ENCODE results near the gene CCNL2.
"Not testable (repeated sequence)": the region's sequence is repeated elsewhere in the genome, so short reads cannot be mapped to it uniquely, and the experiment has no call there.

The CCNL2 gene

DNA sequence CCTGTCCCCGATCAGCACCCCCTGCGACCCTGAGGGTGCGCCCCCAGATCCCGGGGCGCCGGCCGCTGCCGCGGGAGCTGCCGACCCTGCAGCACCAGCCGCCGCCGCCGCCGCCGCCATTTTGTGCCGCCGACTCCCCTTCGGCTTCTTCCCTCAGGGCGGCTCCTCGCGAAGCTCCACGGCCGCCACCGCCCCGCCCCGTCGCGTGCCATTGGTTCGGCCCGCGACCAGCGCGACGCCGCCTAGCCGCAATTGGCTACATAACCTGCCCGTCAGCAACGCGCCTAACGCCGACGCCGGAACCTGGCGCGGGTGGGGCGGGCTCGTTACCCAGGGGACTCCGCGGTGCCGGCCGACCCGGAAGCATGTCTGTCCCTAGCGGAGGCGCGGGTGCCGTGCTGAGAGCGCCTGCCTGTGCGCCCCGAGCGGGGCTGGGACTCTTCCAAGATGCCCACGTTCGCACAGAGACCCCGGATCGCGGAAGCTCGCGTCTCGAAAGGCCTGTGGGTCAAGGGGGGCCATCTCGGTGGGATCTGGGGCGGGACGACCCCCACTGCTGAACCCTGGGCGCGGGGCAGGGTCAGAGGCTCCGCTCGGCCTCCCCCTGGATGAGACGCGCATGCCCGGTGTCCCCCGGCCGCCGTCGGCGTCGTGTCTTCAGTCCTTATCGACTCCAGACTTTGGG, at the start of gene CCNL2:
Gene CCNL2, minus strand, starts transcription at position 149 of the 685 bp plus-strand sequence. Its CDS starts 29 bp downstream, at position 120.
- DNase-seq (ENCODE audit: low spot score) = peak; percentile 99

DNA sequence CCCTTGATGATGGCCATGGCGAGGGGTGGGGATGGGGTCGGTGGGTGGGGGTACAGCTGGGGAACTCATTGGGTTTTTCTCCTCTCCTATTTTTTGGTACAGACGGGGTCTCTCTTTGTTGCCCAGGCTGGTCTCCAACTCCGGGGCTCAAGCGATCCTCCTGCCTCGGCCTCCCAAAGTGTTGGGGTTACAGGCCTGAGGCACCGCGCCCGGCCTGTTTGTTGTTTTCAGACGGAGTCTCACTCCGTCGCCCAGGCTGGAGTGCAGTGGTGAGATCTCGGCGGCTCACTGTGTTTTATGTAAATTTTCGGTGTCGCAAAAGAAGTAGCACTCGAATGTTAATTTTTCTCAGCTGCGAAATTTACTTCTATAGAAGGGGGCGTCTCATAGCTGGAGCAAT, 47.5 kb upstream of the CCNL2 start:
- DNase-seq (ENCODE audit: low spot score) = not testable (repeated sequence)

DNA sequence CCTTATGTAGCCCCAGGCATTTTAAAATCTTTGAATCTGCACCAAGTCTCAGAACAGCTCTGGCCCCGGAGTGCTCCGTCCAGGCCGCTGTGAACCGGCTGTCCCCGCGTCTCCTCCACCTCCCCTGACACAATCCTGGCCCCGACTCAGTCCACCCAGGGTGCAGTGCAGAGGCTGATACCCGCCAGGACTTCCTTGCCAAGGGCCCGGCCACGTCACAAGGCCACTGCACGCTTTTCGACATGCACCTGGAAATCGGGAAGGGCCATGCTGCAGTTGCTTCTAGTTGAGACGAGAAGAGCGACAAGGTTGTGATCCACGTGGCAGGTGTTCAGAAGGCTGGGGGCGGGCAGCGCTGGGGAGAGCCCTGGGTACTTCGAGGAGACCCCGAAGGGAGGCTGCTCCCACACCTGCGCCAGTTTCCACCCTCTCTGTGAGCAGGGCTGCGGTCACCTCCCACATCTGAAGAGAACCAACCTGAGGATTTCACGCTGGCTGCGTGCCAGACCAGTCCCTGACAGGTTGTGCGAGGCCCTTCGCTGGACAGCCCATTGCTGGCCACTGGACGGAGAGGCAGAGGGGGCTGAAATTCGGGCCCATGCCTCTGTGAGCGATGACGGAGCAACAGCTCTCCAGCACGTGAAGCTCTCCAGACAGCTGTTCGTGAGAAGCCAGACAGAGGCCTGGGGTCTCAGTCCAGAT, 43.1 kb upstream of the CCNL2 start:
- peak; percentile 1 for DNase-seq (ENCODE audit: low spot score)

DNA sequence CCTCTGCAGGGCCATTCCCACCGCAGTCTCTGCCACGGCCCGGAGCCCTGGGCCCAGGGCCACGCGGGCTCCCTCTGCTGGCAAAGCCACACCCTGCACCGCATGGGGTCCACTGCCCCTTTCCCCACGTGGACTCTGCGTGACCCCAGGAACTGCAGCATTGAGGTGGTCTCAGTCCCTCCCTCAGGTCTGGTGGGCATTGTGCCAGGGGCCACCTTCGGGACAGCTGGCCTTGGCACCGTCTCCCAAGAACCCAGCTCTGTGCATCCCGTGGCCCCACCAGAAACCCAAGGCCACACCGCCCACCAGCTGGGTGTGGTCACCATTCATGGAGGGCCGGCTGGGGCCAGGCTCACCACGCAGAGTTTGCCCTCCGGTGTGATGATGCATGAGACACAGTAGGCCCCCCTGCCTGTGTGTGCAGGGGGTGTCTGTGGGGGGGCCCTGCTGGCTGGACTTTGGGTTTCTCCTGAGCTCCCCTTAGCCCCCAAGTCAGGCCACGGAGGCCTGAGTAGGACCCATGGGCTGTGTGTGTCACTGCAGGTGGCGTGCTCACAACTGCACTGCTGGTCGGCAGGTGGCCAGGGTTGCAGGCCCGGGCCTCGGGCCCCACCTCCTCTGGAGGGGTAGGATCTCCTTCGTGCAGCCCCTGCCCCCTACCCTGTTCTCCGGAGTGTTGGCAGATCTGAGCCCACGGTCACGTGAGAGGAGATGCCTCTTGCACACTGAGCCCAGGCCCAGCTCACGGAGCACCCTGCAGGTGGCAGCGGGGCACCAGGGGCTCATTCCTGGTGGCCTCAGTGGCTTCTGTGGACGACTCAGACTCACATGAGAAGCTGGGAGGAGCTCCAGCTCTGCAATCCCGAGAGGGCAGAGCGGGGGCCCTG, 42.1 kb upstream of the CCNL2 start:
- DNase-seq (ENCODE audit: low spot score) = peak; percentile 83

DNA sequence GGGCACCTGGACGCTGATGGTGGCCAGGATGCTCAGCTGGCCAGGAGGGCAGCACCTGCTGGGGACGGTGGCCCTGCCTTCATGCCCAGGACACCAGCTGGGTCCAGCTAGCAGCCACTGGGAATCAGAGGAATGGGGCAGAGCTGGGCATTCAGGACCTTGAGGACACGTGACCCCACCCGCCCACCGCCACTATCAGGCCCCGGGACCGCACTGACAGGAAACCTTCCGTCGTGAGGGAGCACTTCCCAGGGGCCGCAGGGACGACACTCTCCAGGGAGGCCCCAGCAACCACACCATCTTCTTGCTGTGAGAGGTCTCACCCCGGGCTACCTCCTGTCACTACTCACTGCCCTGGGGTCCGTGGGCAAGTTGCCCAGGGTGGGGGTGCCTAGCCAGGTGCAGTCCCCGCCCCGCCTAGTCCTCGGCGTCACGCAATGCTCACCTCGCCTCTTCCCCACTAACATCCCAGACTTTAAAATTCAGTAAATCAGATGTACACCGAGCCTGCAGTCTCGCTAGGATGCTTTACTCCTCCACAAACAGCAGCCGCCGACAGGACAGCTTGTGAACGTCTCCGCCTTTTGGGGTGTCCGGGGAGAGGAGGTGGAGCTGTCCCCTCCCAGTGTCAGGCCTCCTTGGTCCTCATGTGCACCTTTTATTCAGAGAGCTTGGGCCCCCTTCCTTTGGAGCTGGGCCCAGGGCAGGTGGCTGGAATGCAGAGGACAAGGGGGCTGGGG, 41.3 kb upstream of the CCNL2 start:
- DNase-seq (ENCODE audit: low spot score) = no peak

DNA sequence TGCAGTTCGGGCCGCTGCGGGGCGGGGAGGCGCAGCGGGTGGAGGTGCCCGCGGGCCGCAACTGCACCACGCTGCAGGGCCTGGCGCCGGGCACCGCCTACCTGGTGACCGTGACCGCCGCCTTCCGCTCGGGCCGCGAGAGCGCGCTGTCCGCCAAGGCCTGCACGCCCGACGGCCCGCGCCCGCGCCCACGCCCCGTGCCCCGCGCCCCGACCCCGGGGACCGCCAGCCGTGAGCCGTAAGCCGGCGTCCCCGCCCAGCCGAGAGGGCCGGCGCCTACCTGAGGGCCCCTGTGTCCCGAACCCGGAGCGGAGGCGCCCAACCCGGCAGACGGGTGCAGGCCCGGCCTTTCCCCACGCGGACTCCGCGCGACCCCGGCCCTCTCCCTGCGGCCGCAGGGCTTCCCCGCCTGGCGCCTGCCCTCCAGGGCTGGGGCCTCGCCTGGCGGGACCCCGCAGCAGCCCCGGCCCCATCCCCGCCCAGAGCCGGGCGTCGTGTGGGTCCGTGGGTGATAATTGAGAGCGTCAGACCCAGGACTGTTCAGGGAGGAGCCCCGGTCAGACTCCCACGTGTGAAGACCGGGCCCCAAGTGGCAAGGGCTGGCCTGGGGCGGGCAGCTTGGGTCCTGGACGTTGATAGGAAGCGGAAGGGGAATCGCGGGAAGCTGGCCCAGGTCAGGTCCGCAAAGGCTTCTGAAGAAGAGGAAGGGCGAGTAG, 40.6 kb upstream of the CCNL2 start:
- no peak for DNase-seq (ENCODE audit: low spot score)

DNA sequence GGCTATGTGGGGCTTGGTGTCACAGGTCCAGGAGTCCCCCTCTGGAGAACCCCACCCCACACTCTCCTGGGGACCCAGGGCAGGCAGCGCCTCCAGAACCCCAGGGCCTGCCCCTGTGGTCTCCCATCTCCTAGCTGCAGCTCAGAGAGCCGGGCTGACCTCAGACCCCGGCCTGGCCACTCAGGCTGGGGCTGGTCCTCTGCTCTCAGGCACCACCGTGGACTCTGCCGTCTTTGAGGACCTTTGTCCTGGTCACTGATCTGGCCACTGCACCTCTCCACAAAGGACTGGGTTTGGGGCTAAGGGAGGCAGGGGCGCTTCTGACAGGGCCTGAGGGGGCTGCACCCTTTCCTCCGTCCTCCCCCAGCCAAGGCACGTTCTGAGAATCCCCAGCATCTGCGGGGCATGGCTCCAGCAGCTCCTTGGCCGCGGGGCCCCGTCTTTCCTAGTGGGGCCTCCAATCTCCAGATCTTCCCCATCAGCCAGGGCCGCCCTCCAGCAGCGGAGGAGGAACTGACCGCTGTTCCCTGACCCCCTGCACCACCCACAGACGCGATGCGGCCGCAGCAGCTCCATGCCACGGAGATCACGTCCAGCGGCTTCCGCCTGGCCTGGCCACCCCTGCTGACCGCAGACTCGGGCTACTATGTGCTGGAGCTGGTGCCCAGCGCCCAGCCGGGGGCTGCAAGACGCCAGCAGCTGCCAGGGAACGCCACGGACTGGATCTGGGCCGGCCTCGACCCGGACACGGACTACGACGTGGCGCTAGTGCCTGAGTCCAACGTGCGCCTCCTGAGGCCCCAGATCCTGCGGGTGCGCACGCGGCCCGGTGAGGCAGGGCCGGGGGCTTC, 39.6 kb upstream of the CCNL2 start:
- peak; percentile 2 for DNase-seq (ENCODE audit: low spot score)

DNA sequence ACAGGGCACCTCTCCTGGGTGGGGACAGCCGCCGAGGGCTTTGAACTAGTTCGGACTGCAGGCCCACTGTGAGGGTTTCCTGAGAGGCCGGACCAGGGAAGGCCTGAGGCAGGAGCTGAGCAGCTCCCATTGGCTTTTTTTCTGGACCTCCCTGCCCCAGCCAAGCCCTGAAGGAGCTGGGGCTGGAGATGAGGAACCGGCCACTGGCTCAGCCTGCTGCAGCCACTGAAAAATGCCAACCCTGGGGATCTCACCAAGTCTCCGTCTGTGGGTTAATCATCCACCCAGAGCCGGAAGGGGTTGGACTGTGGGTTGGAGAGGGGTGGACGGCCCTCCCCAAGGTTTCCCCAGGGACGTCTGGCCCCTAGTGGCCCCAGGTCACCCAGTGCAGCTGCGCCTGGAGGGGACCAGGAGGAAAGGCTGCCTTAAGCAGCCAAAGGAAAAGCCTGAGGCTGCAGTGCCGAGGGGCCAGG, 38.8 kb upstream of the CCNL2 start:
- DNase-seq (ENCODE audit: low spot score) = peak; percentile 5

DNA sequence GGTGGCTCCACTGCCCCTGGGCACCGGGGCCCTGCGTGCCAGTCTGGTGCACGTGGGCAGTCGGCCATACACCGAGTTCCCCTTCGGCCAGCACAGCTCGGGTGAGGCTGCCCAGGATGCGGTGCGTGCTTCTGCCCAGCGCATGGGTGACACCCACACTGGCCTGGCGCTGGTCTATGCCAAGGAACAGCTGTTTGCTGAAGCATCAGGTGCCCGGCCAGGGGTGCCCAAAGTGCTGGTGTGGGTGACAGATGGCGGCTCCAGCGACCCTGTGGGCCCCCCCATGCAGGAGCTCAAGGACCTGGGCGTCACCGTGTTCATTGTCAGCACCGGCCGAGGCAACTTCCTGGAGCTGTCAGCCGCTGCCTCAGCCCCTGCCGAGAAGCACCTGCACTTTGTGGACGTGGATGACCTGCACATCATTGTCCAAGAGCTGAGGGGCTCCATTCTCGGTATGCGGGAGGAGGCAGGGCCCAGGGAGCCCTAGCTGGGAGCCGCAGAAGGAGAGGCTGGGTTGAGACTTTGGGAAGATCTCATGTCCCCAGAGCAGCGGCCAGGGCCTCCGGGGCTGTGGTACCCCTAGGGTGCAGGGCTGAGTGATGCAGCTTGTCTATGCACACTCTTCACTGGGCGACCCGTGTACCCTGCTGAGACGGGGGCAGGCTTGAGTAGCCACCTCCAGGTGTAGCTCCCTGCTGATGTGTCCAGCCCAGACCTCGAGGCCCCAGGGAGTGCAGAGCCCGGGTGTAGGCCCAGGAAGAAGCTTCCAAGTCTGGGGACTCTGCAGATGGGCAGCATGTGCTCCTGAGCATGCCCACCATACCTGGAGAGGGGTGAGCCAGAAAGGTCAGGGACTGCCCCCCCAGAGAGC, 38.1 kb upstream of the CCNL2 start:
- DNase-seq (ENCODE audit: low spot score) = peak; percentile 6

DNA sequence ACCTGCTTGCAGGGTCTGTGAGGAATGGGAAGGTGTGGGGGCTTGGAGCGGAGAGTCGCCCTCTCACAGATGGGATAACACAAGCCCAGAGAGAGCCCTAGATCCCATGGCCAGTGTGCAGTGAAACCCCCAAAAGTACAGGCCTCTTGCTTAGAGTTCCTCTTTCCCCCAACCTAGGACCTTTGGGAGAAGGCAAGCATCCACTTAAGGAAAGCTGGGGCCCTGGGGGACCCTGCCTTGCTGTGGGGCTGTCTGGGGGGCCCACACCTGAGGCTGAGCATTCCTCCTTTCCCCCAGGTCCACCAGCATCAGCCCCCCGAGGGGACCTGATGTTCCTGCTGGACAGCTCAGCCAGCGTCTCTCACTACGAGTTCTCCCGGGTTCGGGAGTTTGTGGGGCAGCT, 37.5 kb upstream of the CCNL2 start:
- DNase-seq (ENCODE audit: low spot score) = no peak

DNA sequence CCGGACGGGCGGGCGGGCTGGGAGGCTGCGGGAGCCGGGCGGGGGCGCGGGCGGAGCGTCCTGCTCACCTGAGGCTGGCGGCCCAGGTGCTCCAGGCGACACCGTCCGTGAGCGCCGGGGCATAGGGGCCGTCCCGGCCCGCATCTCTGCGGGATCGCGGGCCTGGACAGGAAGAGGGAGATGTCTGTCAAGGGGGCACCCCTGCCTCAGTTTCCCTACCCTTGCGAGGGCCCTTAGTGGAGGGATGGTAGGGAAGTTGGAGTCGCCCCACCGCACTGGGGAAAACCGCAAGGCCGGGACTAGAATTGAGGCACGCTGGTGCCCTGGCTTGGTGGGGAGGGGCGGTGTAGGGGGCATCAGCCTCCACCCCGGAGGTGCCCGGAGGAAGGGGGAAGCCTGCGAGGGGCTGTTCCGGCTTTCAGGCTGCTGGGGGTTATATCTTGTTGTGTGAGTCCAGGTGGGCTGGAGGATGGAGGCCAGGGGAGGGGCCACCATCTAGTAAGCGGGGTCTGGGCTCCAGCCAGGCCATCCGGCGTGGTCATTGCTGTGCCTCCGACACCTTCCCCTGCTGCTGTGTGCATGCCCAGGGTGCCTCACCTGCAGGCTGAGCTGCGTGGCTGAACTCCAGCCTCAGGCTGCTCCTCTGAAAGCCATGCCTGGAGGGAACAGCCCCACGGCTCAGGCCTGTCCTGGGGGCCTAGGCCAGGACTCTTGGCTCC, 36.9 kb upstream of the CCNL2 start:
- no peak for DNase-seq (ENCODE audit: low spot score)

DNA sequence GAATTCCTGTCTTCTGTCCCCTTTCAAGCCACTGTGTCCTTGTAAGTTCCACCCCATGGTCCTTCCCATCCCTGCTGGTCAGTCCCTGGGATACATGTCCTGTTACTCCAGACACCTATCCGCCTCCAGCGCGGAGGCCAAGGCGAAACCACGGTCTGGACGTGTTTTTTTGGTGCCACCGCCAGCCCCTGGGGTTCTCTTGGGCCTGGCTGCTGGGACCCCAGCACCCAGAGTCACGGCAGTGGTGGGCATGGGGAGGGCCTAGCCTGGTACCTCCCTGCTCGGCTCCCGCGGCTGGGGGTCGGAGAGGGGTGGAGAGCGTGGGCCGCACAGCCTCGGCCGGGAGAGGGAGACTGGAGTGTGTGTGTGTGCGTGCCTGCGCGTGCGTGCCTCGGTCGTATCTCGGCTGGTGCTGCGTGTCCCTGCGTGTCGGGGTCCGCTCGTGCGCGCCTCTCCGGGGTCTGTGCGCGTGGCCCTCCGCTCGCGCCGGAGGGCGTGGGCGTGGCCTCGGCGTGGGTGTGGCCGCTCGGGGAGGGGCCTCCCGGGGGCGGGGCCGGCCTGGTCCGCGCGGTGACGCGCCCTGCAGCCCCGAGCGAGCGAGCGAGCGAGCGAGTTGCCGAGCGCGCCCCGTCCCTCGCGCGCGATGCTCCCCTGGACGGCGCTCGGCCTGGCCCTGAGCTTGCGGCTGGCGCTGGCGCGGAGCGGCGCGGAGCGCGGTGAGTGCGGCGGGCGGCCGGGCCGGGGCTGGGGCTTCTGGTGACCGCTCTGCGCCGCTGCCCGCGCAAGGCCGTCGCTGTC, 36.2 kb upstream of the CCNL2 start, which contains the start of gene VWA1:
Gene VWA1, plus strand, starts transcription at position 585 of the 798 bp plus-strand sequence. Its CDS starts 59 bp downstream, at position 644.
- DNase-seq (ENCODE audit: low spot score) = peak; percentile 94

DNA sequence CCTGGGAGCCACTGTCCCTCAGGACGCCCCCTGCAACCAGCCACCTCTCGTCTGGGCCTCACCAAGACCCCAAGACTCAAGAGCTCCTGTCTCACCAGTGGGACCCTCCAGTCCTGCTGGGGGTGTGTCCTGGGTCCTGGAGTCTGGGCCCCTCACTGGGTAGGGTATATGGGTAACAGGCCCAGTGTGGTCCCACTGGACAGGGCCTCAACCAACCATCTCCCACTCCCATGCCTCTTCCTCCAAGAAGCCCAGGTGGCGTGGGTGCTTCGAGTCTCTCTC, 35.6 kb upstream of the CCNL2 start:
- no peak for DNase-seq (ENCODE audit: low spot score)

DNA sequence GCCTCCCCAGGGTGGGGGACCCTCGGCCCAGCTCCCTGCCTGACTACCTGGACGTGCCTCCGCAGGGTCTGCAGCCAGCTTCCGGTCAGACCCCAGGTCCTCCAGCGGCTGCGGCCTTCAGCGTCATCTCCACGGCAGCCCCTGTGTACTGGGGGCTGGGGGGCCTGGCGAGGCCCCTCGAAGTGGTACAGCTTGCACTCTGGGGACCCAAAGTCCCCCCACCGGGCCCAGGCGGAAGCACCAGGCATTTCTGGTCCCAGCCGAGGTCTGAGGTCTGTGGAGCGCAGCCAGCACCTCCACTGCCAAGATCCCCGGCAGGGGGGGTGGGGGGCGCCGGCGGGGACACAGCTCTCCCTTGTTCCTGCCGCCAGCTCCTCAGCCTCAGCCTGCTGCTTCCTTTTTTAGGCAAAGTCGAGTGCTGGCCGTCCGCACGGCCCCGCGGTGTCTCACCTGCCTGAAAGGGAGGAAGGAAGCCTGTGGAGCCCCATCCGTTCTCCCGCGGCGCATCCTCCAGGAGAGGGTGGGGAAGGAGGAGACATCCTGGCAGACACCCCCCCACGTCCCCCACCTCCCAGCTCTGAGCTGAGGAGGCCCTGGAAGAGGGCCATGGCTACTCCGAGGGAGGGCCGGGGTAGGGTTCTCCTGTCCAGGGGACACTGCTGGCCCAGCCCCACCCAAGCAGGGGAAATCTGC, 35.1 kb upstream of the CCNL2 start:
- peak; percentile 3 for DNase-seq (ENCODE audit: low spot score)

DNA sequence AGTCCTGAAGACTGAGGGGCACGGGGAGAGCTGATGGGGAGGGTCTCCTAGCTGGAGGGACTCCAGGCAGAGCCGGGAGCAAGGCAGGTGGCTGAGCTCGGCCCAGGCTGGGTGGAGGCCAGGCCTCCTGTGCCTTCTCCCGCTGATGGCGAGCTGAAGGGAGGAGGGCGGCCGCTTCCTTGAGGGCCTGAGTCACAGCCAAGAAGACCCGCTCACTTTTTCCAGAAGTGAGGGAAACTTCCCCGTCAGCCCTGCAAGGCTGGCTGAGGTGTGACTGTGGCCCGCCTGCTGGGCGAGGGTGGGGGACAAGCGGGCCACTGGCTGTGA, 34.6 kb upstream of the CCNL2 start:
- DNase-seq (ENCODE audit: low spot score) = peak; percentile 19

DNA sequence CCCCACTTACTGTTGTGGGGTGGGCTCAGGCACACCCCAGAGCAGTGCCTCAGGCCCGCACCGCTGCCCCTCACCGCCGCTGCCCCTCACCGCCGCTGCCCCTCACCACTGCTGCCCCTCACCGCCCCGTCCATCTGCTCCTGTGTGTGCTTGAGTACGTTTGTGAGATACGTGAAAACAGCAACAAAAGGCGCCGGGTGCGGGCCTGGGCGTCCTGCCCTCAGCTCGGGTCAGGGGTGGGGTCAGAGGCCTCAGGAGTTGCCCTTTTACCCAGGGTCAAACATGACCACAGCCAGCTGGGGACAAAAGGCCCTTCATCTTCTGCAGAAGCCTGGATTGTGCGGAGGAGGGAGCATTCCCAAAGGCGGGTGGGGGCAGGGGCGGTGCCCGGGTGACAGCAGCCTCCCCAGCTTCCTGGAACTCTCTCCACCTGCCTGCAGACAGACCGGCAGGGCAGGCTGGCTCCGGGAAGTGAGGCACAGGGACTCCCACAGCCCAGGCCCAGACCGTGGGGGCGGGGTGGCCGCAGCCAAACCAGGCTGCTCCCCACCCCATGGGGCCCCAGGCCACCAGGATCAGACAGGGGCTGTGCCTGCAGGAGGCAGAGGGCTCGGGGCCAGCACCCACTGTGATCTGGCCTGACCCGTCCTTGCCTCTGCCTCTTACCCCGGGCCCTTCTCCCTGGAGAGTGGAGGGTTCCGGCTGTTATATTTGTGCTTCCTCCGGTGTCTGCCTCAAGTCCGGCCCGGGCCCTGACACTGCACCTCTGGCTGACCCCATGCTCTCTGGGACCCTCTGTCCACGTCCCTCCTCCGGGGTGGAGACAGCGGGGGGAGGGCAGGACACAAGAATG, 34.0 kb upstream of the CCNL2 start:
- peak; percentile 2 for DNase-seq (ENCODE audit: low spot score)
